Colonic mucosa (tissue), 4 donors: ENCODE measurements around the gene CDC42BPB. TPM values are rescaled to one million over a fixed set of nuclear protein-coding genes. Genes with fewer than 3 reads are reported as not detected.

Source experiments
- DNase-seq: peaks from one replicate; pipeline ENCODE4 v3.0.0-alpha.2; 2020
- H3K27ac ChIP-seq: fragments of 200-600 bp; one replicate; pipeline ENCODE4 v1.8.0; 2021
- H3K27me3 ChIP-seq: fragments of 200-600 bp; one replicate; pipeline ENCODE4 v1.8.0; 2021
- H3K36me3 ChIP-seq: fragments of 200-600 bp; one replicate; pipeline ENCODE4 v1.8.0; 2021
- H3K4me1 ChIP-seq: fragments of 200-600 bp; one replicate; pipeline ENCODE4 v1.8.0; 2021; ENCODE audit warnings: mild to moderate bottlenecking
- H3K4me3 ChIP-seq: fragments of 200-600 bp; one replicate; pipeline ENCODE4 v1.8.0; 2021
- H3K9ac ChIP-seq, 2 donors: one replicate each; pipeline ENCODE4 v1.7.0; 2013; ENCODE audit warnings: control low read depth in 2 of 2, low read depth in 2 of 2, low read length in 2 of 2
- H3K9me3 ChIP-seq: fragments of 200-600 bp; one replicate; pipeline ENCODE4 v1.8.0; 2021
- CTCF ChIP-seq: fragments of 200-600 bp; IDR thresholded peaks from one replicate; pipeline ENCODE4 v1.8.0; 2022; ENCODE audit warnings: antibody characterized with exemption, mild to moderate bottlenecking
- intact Hi-C: fragments of 100-400 bp; cut with DNase I; formaldehyde crosslinking; loops from one replicate; pipeline ENCODE4 v1.14.1; 2022
- total RNA-seq, 2 donors: library from RNA; stranded (reverse); fragmentation: NEBNext Ultra II Directional in 1 of 2; extraction: Animal tissue kit (Norgen Biotek cat#: 25700) in 1 of 2; gene quantifications; one replicate each; pipeline ENCODE4 v1.2.1, GENCODE V29; 2021
- donor health status: healthy.
- donor health status: DM: no; HTN: no; CAD: no.
- donor health status: DM: no; HTN: no; CAD: no.

Gene CDC42BPB
- total RNA-seq, 2 donors from 2014 or later, result 67.9 to 83.8 TPM

GRCh38 chr14:102968306-102968705 lies 89.0 kb downstream of the CDC42BPB start:
- Histone ChIP-seq H3K9ac (no peak overlapping the region), H3K27ac (no peak overlapping the region), H3K36me3 (peaks cover 20% of the 10 kb centered on the region), H3K4me3 (no peak overlapping the region), H3K4me1 (no peaks in the 10 kb centered on the region), H3K9me3 (no peaks in the 10 kb centered on the region), H3K27me3 (no peaks in the 10 kb centered on the region)
- no peak for DNase-seq
- intact Hi-C loops, result no loop called here
- no peak for TF ChIP-seq CTCF

GRCh38 chr14:102967506-102967795 lies 89.9 kb downstream of the CDC42BPB start:
- DNase-seq, result no peak
- Histone ChIP-seq H3K9ac (no peak overlapping the region), H3K27me3 (no peaks in the 10 kb centered on the region), H3K27ac (no peak overlapping the region), H3K9me3 (no peaks in the 10 kb centered on the region), H3K36me3 (peaks cover 20% of the 10 kb centered on the region), H3K4me1 (no peaks in the 10 kb centered on the region), H3K4me3 (no peak overlapping the region)
- no peak for TF ChIP-seq CTCF
- intact Hi-C loops, result no loop called here

- no peak for DNase-seq
- Histone ChIP-seq H3K4me1 (no peaks in the 10 kb centered on the region), H3K4me3 (no peak overlapping the region), H3K27me3 (no peaks in the 10 kb centered on the region), H3K36me3 (peaks cover 19% of the 10 kb centered on the region), H3K9me3 (no peaks in the 10 kb centered on the region), H3K9ac (no peak overlapping the region), H3K27ac (no peak overlapping the region)
- intact Hi-C loops, result no loop called here
- no peak for TF ChIP-seq CTCF
Observed at GRCh38 chr14:102966681-102967505, 90.5 kb downstream of the CDC42BPB start.

GRCh38 chr14:102965971-102966655 lies 91.2 kb downstream of the CDC42BPB start:
- Histone ChIP-seq H3K4me3 (no peak overlapping the region), H3K36me3 (peaks cover 11% of the 10 kb centered on the region), H3K9ac (no peak overlapping the region), H3K27me3 (no peaks in the 10 kb centered on the region), H3K9me3 (no peaks in the 10 kb centered on the region), H3K27ac (no peak overlapping the region), H3K4me1 (no peaks in the 10 kb centered on the region)
- intact Hi-C loops, result no loop called here
- DNase-seq, result no peak
- no peak for TF ChIP-seq CTCF

GRCh38 chr14:102965282-102965681 lies 92.1 kb downstream of the CDC42BPB start:
- intact Hi-C loops, result no loop called here
- no peak for DNase-seq
- peaks cover 8% of the 10 kb centered on the region for H3K36me3 ChIP-seq

More at GRCh38 chr14:102965282-102965681, 92.1 kb downstream of the CDC42BPB start:
- Histone ChIP-seq H3K27me3 (no peaks in the 10 kb centered on the region), H3K9me3 (no peaks in the 10 kb centered on the region), H3K4me1 (no peaks in the 10 kb centered on the region), H3K9ac (no peak overlapping the region), H3K27ac (no peak overlapping the region), H3K4me3 (no peak overlapping the region)
- no peak for TF ChIP-seq CTCF
